Vagina (tissue), 2 donors: Measurements from ENCODE around the gene ABCD3. TPM values are rescaled to one million over a fixed set of nuclear protein-coding genes. Genes with fewer than 3 reads are reported as not detected.
"Not testable (repeated sequence)": the region's sequence is repeated elsewhere in the genome, so short reads cannot be mapped to it uniquely, and the experiment has no call there.

Experiments used
- DNase-seq, 2 donors: peaks; one replicate each; pipeline ENCODE4 v3.0.0-alpha.2; 2017; ENCODE audit errors: extremely low spot score in 2 of 2
- H3K27ac ChIP-seq: fragments of 200-600 bp; sonication (generic); one replicate; pipeline ENCODE4 v1.5.1; 2019
- H3K27me3 ChIP-seq: fragments of 200-600 bp; sonication (generic); one replicate; pipeline ENCODE4 v1.5.1; 2019
- H3K36me3 ChIP-seq, 2 donors: fragments of 200-600 bp; sonication (generic); one replicate each; pipeline ENCODE4 v1.5.1; 2017 to 2019
- H3K4me1 ChIP-seq: fragments of 200-600 bp; sonication (generic); one replicate; pipeline ENCODE4 v1.5.1; 2019
- H3K4me3 ChIP-seq, 2 donors: fragments of 200-600 bp; sonication (generic); 1 replicate in 1 of 2; 2 replicates in 1 of 2; pipeline ENCODE4 v1.5.1; 2016 to 2019
- H3K9me3 ChIP-seq: fragments of 200-600 bp; sonication (generic); one replicate; pipeline ENCODE4 v1.5.1; 2019
- CTCF ChIP-seq, 3 experiments: fragments of 450-650 bp in 2 of 3; fragments of 200-600 bp in 1 of 3; sonication (generic) in 1 of 3; IDR thresholded peaks; one replicate each; pipeline ENCODE4 v1.5.1; 2017 to 2019; ENCODE audit warnings: antibody characterized with exemption in 3 of 3, mild to moderate bottlenecking in 2 of 3, moderate library complexity in 2 of 3
- POLR2A ChIP-seq, 2 donors: fragments of 450-650 bp; IDR thresholded peaks; one replicate each; pipeline ENCODE4 v1.6.1; 2017; ENCODE audit warnings: antibody characterized with exemption in 2 of 2, mild to moderate bottlenecking in 2 of 2, moderate library complexity in 2 of 2
- POLR2AphosphoS5 ChIP-seq, 2 donors: sonication (generic); formaldehyde crosslinking; IDR thresholded peaks; one replicate each; pipeline ENCODE4 v1.9.0; 2017; ENCODE audit warnings: antibody characterized with exemption in 2 of 2, mild to moderate bottlenecking in 2 of 2, low read depth in 1 of 2; ENCODE audit not compliant: insufficient read depth in 1 of 2
- intact Hi-C: fragments of 100-400 bp; cut with DNase I; formaldehyde crosslinking; loops from one replicate; pipeline ENCODE4 v1.15.1; 2023
- total RNA-seq: library from RNA; depleted of rRNA; stranded (reverse); fragments of >200 nt; gene quantifications from one replicate; pipeline ENCODE4 v1.2.3, GENCODE V29; 2016

The ABCD3 gene
- total RNA-seq, result 16.2 TPM

- no peak for TF ChIP-seq CTCF (IDR thresholded peaks at IDR 0.05)
- peak; percentile 75 to 91 for TF ChIP-seq POLR2AphosphoS5 (IDR thresholded peaks at IDR 0.05; ENCODE audit: insufficient read depth in 1 of 2, low read depth in 1 of 2)
- TF ChIP-seq POLR2A (IDR thresholded peaks at IDR 0.05), result peak in 1 of 2 donors; percentile 81
- Histone ChIP-seq H3K27ac (peak within 1 kb of the TSS; percentile 90), H3K36me3 (no peaks in the 10 kb centered on the region), H3K9me3 (no peaks in the 10 kb centered on the region), H3K27me3 (no peaks in the 10 kb centered on the region), H3K4me1 (peaks cover 55% of the 10 kb centered on the region), H3K4me3 (peak within 1 kb of the TSS; percentile 87 to 99)
- peak; percentile 97 for DNase-seq
- intact Hi-C loops, result no loop called here
These were observed at the start of gene ABCD3 for GRCh38 chr1:94417978-94418663. ABCD3 (plus strand) TSS chr1:94418389; CDS start chr1:94418479, 90 bp downstream.

- H3K4me3 ChIP-seq, H3K36me3 ChIP-seq, DNase-seq, H3K4me1 ChIP-seq, intact Hi-C loops, H3K9me3 ChIP-seq, H3K27ac ChIP-seq, H3K27me3 ChIP-seq: not testable (repeated sequence)
These were observed 45.4 kb upstream of the ABCD3 start for GRCh38 chr1:94372771-94373170.

- H3K9me3 ChIP-seq, DNase-seq, intact Hi-C loops: not testable (repeated sequence)
These were observed 44.9 kb upstream of the ABCD3 start for GRCh38 chr1:94373311-94373710.

GRCh38 chr1:94375666-94376065, 42.5 kb upstream of the ABCD3 start:
- H3K27ac ChIP-seq, H3K36me3 ChIP-seq, H3K9me3 ChIP-seq, H3K4me1 ChIP-seq, intact Hi-C loops, H3K27me3 ChIP-seq, DNase-seq, H3K4me3 ChIP-seq: not testable (repeated sequence)

More at GRCh38 chr1:94373311-94373710, 44.9 kb upstream of the ABCD3 start:
- not testable (repeated sequence) for H3K4me1 ChIP-seq, H3K36me3 ChIP-seq, H3K27ac ChIP-seq, H3K4me3 ChIP-seq, H3K27me3 ChIP-seq

- H3K27ac ChIP-seq, H3K4me3 ChIP-seq, H3K27me3 ChIP-seq, H3K9me3 ChIP-seq, intact Hi-C loops, DNase-seq, H3K36me3 ChIP-seq, H3K4me1 ChIP-seq: not testable (repeated sequence)
These were observed 39.7 kb upstream of the ABCD3 start for GRCh38 chr1:94378493-94378892.

GRCh38 chr1:94379615-94380014, 38.6 kb upstream of the ABCD3 start:
- intact Hi-C loops, result no loop called here
- H3K4me1 ChIP-seq, result no peaks in the 10 kb centered on the region
- DNase-seq, result no peak
- no peak overlapping the region for H3K4me3 ChIP-seq
- no peaks in the 10 kb centered on the region for H3K27me3 ChIP-seq
- TF ChIP-seq POLR2A (IDR thresholded peaks at IDR 0.05) (no peak), POLR2AphosphoS5 (IDR thresholded peaks at IDR 0.05; ENCODE audit: insufficient read depth in 1 of 2, low read depth in 1 of 2) (no peak), CTCF (IDR thresholded peaks at IDR 0.05) (no peak)
- no peaks in the 10 kb centered on the region for H3K9me3 ChIP-seq
- no peaks in the 10 kb centered on the region for H3K36me3 ChIP-seq
- H3K27ac ChIP-seq, result no peak overlapping the region

- Histone ChIP-seq H3K36me3 (no peaks in the 10 kb centered on the region), H3K27me3 (no peaks in the 10 kb centered on the region), H3K4me1 (no peaks in the 10 kb centered on the region), H3K4me3 (no peak overlapping the region), H3K27ac (no peak overlapping the region), H3K9me3 (no peaks in the 10 kb centered on the region)
- TF ChIP-seq POLR2A (IDR thresholded peaks at IDR 0.05) (no peak), CTCF (IDR thresholded peaks at IDR 0.05) (no peak), POLR2AphosphoS5 (IDR thresholded peaks at IDR 0.05; ENCODE audit: insufficient read depth in 1 of 2, low read depth in 1 of 2) (no peak)
- no peak for DNase-seq
- intact Hi-C loops, result no loop called here
These were observed 36.0 kb upstream of the ABCD3 start for GRCh38 chr1:94382201-94382600.
